Naive thymus-derived CD4-positive, alpha-beta T cell (primary cell): Measurements from ENCODE around the gene C16orf87. TPM values are rescaled to one million over a fixed set of nuclear protein-coding genes. Genes with fewer than 3 reads are reported as not detected.

ENCODE experiments used
- ATAC-seq: fragments of 150-1000 bp; cut with Tn5 transposase; 2 replicates; pipeline ENCODE4 v1.10.0; 2021; ENCODE audit warnings: mild to moderate bottlenecking, moderate library complexity
- CTCF ChIA-PET: fragments of 350-600 bp; sonication (Branson Sonifier 250); formaldehyde crosslinking; loops from one replicate; lab custom pipeline; 2021; ENCODE audit warnings: antibody characterized with exemption; lab: Charles Lee
- POLR2A ChIA-PET: fragments of 350-600 bp; sonication (Branson Sonifier 250); formaldehyde crosslinking; loops from one replicate; lab custom pipeline; 2021; ENCODE audit warnings: antibody characterized with exemption, inconsistent platforms; lab: Charles Lee
- DNase-seq, 9 donors: peaks; one replicate each; pipeline versions ENCODE4 v3.0.0 to v3.0.0-alpha.2; 2020 to 2022; ENCODE audit warnings: mixed read lengths in 1 of 9
- H3K27ac ChIP-seq: one replicate; pipeline ENCODE4 v1.7.0; 2013; ENCODE audit warnings: mild to moderate bottlenecking, low read depth, low read length, moderate library complexity
- H3K27me3 ChIP-seq, 2 donors: one replicate each; pipeline ENCODE4 v1.7.0; 2013; ENCODE audit warnings: low read length in 2 of 2, mild to moderate bottlenecking in 2 of 2, moderate library complexity in 2 of 2; ENCODE audit not compliant: control insufficient read depth in 2 of 2, insufficient read depth in 2 of 2
- H3K36me3 ChIP-seq, 3 experiments: 1 replicate in 2 of 3; 2 replicates in 1 of 3; pipeline ENCODE4 v1.7.0; 2013; ENCODE audit warnings: low read length in 3 of 3, mild to moderate bottlenecking in 3 of 3, moderate library complexity in 1 of 3; ENCODE audit not compliant: insufficient read depth in 3 of 3, control insufficient read depth in 2 of 3
- H3K4me1 ChIP-seq, 2 donors: one replicate each; pipeline ENCODE4 v1.7.0; 2013; ENCODE audit warnings: low read length in 2 of 2, mild to moderate bottlenecking in 2 of 2, moderate library complexity in 1 of 2; ENCODE audit not compliant: control insufficient read depth in 2 of 2, insufficient read depth in 2 of 2
- H3K4me3 ChIP-seq: 2 replicates; pipeline ENCODE4 v1.7.0; 2013; ENCODE audit warnings: mild to moderate bottlenecking, low read length
- H3K9me3 ChIP-seq, 3 experiments: 1 replicate in 2 of 3; 2 replicates in 1 of 3; pipeline ENCODE4 v1.7.0; 2013; ENCODE audit warnings: low read length in 3 of 3; ENCODE audit not compliant: control insufficient read depth in 2 of 3
- H3K27ac Mint-ChIP-seq, 9 donors: one replicate each; pipeline ENCODE4 v1.8.0; 2020 to 2022; ENCODE audit warnings: mixed read lengths in 9 of 9, mild to moderate bottlenecking in 8 of 9, moderate library complexity in 5 of 9, inconsistent platforms in 2 of 9
- H3K27me3 Mint-ChIP-seq, 5 donors: one replicate each; pipeline ENCODE4 v1.8.0; 2021 to 2022; ENCODE audit warnings: mixed read lengths in 5 of 5, mild to moderate bottlenecking in 1 of 5
- H3K36me3 Mint-ChIP-seq, 5 donors: one replicate each; pipeline ENCODE4 v1.8.0; 2020 to 2022; ENCODE audit warnings: mixed read lengths in 5 of 5, mild to moderate bottlenecking in 3 of 5, inconsistent platforms in 1 of 5
- H3K4me1 Mint-ChIP-seq, 7 donors: one replicate each; pipeline ENCODE4 v1.8.0; 2020 to 2022; ENCODE audit warnings: mixed read lengths in 7 of 7, mild to moderate bottlenecking in 3 of 7, inconsistent platforms in 1 of 7
- H3K4me3 Mint-ChIP-seq, 10 donors: one replicate each; pipeline ENCODE4 v1.8.0; 2020 to 2022; ENCODE audit warnings: mild to moderate bottlenecking in 10 of 10, mixed read lengths in 10 of 10, moderate library complexity in 6 of 10, inconsistent platforms in 2 of 10
- H3K9me3 Mint-ChIP-seq, 11 donors: one replicate each; pipeline ENCODE4 v1.8.0; 2020 to 2022; ENCODE audit warnings: mixed read lengths in 11 of 11, mild to moderate bottlenecking in 4 of 11, inconsistent platforms in 1 of 11, moderate library complexity in 1 of 11
- intact Hi-C, 2 donors: fragments of 100-400 bp; cut with micrococcal nuclease; formaldehyde crosslinking; loops; one replicate each; pipeline ENCODE4 v1.15.1; 2023
- polyA plus RNA-seq, 2 donors: library from polyadenylated mRNA; unstranded; fragments of 300-500 nt; fragmentation: Illumina TruSeq; gene quantifications; one replicate each; pipeline ENCODE4 v1.2.3, GENCODE V29; 2021
- total RNA-seq, 6 experiments: library from RNA in 5 of 6; stranded (reverse) in 5 of 6; gene quantifications; 1 replicate in 5 of 6; 2 replicates in 1 of 6; pipeline ENCODE4 v1.2.3 and lab custom pipeline; 2021 to 2026

The C16orf87 gene
- total and polyA plus RNA-seq, 7 experiments from 2014 or later: 5.3 to 14.0 (median 8.8) TPM

DNA sequence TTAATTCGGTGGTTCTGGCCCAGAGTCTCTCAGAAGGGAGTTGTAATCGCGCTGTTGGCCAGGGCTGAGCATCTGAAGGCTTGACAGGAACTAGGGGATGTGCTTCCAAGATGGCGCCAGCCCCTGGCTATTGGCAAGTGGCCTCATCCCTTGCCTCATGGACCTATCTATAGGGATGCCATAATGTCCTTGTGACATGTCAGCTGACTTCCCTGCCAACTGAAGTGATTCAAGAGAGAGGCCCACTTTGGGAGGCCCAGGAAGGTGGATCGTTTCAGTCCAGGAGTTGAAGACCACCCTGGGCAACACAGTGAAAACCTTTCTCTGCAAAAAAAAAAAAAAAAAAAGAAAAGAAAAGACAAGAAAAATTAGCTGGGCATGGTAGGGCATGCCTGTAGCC, 15.0 kb upstream of the C16orf87 start:
- POLR2A ChIA-PET: interaction anchor here (0.6 to 0.7 kb wide), 2 partner anchors 45 to 668 kb away, joined by 4 to 6 read pairs; no protein-coding TSS in a partner anchor
- peaks cover 0 to 16% (median 5%) of the 10 kb centered on the region in 11 donors for H3K9me3 Mint-ChIP-seq

DNA sequence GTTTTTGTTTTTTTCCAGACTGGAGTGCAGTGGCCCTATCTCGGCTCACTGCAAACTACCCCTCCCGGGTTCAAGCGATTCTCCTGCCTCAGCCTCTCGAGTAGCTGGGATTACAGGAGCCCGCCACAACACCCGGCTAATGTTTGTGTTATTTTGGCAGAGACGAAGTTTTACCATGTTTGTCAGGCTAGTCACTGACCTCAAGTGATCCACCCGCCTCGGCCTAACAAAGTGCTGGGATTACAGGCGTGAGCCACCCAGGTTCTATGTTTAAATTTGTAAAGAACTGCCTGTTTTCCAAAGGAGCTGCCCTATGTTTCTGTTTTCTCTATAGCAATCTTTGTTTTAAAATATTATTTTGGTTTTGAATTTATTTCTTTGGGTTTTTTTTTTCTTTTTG, 13.8 kb upstream of the C16orf87 start:
- DNase-seq (no peak), ATAC-seq (no peak)
- Histone ChIP-seq H3K9me3 (no peaks in the 10 kb centered on the region), H3K27me3 (no peaks in the 10 kb centered on the region), H3K4me1 (no peaks in the 10 kb centered on the region), H3K36me3 (no peaks in the 10 kb centered on the region), H3K4me3 (no peak overlapping the region), H3K27ac (no peak overlapping the region)
- H3K27me3 Mint-ChIP-seq: peaks cover 5 to 23% (median 11%) of the 10 kb centered on the region in 5 donors
- no peaks in the 10 kb centered on the region for H3K4me1 Mint-ChIP-seq
- H3K36me3 Mint-ChIP-seq: no peaks in the 10 kb centered on the region
- CTCF ChIA-PET: interaction anchor here (0.6 kb wide), 1 partner anchor 60 kb away, joined by 3 read pairs; no protein-coding TSS in a partner anchor
- H3K4me3 Mint-ChIP-seq: peak overlapping the region in 1 of 10 donors; percentile 12
- H3K27ac Mint-ChIP-seq: no peak overlapping the region
- intact Hi-C loops: no loop called here
- peaks cover 0 to 16% (median 5%) of the 10 kb centered on the region in 11 donors for H3K9me3 Mint-ChIP-seq
- POLR2A ChIA-PET: no interaction called here

More for the DNA sequence above, 15.0 kb upstream of the C16orf87 start:
- ATAC-seq (no peak), DNase-seq (no peak)
- H3K27me3 Mint-ChIP-seq: peaks cover 5 to 23% (median 10%) of the 10 kb centered on the region in 5 donors
- intact Hi-C loops: no loop called here
- Histone ChIP-seq H3K27ac (no peak overlapping the region), H3K36me3 (no peaks in the 10 kb centered on the region), H3K27me3 (no peaks in the 10 kb centered on the region), H3K9me3 (no peaks in the 10 kb centered on the region), H3K4me1 (no peaks in the 10 kb centered on the region), H3K4me3 (no peak overlapping the region)
- H3K36me3 Mint-ChIP-seq: no peaks in the 10 kb centered on the region
- H3K27ac Mint-ChIP-seq: no peak overlapping the region
- CTCF ChIA-PET: interaction anchor here (0.6 kb wide), 1 partner anchor 109 kb away, joined by 3 read pairs; no protein-coding TSS in a partner anchor
- peaks cover 0 to 2% (median 0%) of the 10 kb centered on the region in 7 donors for H3K4me1 Mint-ChIP-seq
- no peak overlapping the region for H3K4me3 Mint-ChIP-seq

GRCh38 chr16:46843898-46844642, 13.1 kb upstream of the C16orf87 start:
- Histone ChIP-seq H3K4me3 (no peak overlapping the region), H3K36me3 (no peaks in the 10 kb centered on the region), H3K9me3 (no peaks in the 10 kb centered on the region), H3K4me1 (no peaks in the 10 kb centered on the region), H3K27me3 (no peaks in the 10 kb centered on the region), H3K27ac (no peak overlapping the region)
- Mint-ChIP-seq H3K9me3 (peaks cover 0 to 16% (median 5%) of the 10 kb centered on the region in 11 donors), H3K27ac (no peak overlapping the region), H3K36me3 (no peaks in the 10 kb centered on the region), H3K4me1 (no peaks in the 10 kb centered on the region), H3K4me3 (peak overlapping the region in 3 of 10 donors; percentile 12 to 31 (median 29)), H3K27me3 (peaks cover 4 to 23% (median 7%) of the 10 kb centered on the region in 5 donors)
- peak; percentile 64 for ATAC-seq
- DNase-seq: no peak
- ChIA-PET POLR2A (no interaction called here), CTCF (no interaction called here)
- intact Hi-C loops: no loop called here

DNA sequence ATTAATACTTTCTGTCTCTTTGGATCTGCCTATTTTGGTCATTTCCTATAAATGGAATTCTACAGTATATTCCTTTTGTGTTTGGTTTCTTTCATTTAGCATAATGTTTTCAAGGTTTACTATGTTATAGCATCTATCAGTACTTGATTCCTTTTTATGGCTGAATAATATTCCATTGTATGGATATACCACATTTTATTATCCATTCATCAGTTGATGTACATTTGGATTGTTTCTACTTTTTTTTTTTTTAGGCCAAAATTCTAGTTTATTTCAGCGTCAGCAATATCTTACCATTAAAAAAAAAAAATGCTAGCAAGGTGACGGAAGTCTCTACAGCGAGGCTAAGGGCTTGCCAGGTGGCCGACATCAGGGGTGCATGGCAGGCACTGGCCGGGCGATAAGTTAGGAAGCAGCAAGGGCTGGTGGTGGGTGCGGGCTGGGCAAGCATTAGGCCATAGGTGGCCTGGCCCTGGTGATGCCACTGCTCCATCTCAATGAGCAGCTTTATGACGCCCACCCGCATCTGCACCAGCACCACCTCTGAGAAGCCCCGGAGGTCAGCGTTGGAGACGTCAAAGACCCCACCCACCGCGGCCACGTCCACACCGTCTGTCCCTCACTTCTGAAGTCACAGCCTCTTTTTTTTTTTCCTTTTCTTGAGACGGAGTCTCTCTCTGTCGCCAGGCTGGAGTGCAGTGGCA, 11.4 kb upstream of the C16orf87 start:
- DNase-seq (no peak), ATAC-seq (no peak)
- Mint-ChIP-seq H3K27me3 (peaks cover 4 to 18% (median 5%) of the 10 kb centered on the region in 5 donors), H3K4me3 (no peak overlapping the region), H3K36me3 (no peaks in the 10 kb centered on the region), H3K9me3 (peaks cover 0 to 16% (median 5%) of the 10 kb centered on the region in 11 donors), H3K4me1 (no peaks in the 10 kb centered on the region), H3K27ac (no peak overlapping the region)
- Histone ChIP-seq H3K27me3 (no peaks in the 10 kb centered on the region), H3K4me1 (no peaks in the 10 kb centered on the region), H3K27ac (no peak overlapping the region), H3K4me3 (no peak overlapping the region), H3K9me3 (no peaks in the 10 kb centered on the region), H3K36me3 (no peaks in the 10 kb centered on the region)
- ChIA-PET CTCF (no interaction called here), POLR2A (no interaction called here)
- intact Hi-C loops: no loop called here

GRCh38 chr16:46839986-46840443, 9.0 kb upstream of the C16orf87 start:
- Mint-ChIP-seq H3K4me1 (peaks cover 0 to 4% (median 0%) of the 10 kb centered on the region in 7 donors), H3K27me3 (peaks cover 0 to 6% (median 3%) of the 10 kb centered on the region in 5 donors), H3K27ac (no peak overlapping the region), H3K36me3 (no peaks in the 10 kb centered on the region), H3K4me3 (no peak overlapping the region), H3K9me3 (peaks cover 0 to 16% (median 5%) of the 10 kb centered on the region in 11 donors)
- CTCF ChIA-PET: no interaction called here
- Histone ChIP-seq H3K27ac (no peak overlapping the region), H3K4me3 (no peak overlapping the region), H3K4me1 (no peaks in the 10 kb centered on the region), H3K36me3 (no peaks in the 10 kb centered on the region), H3K27me3 (no peaks in the 10 kb centered on the region), H3K9me3 (no peaks in the 10 kb centered on the region)
- POLR2A ChIA-PET: interaction anchor here (2.2 kb wide), 1 partner anchor 8 kb away, joined by 8 read pairs; the partner anchor contains the start of gene C16orf87
- ATAC-seq: no peak
- intact Hi-C loops: no loop called here
- DNase-seq: no peak

DNA sequence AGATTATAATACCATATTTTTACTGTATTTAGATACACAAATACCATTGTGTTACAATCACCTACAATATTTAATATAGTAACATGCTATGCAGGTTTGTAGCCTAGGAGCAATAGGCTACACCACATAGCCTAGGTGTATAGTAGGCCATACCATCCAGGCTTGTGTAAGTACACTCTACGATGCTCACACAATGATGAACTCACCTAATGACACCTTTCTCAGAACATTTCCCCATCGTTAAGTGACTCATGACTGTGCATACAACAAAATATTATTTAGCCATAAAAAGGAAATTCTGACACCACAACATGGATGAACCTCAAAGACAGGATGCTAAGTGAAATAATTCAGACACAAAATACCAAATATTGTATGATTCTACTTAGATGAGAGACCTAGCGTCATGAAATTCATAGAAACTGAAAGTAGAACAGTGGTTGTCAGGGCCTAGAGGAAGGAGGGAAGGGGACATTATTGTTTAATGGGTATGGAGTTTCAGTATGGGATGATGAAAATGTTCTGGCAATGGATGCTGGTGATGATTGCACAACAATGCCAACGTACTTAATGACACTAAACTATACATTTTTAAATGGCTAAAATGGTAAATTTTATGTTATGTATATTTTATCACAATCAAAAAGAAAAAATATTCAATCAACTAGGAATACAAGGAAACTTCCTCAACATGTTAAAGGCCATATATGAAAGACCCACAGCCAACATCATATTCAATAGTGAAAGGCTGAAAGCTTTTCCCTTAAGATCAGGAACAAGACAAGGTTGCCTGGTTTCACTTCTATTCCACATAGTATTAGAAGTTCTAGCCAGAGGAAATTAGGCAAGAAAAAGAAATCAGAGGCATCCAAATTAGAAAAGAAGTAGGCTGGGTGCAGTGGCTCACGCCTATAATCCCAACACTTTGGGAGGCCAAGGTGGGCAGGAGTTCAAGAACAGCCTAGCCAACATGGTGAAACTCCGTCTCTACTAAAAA, 5.9 kb upstream of the C16orf87 start:
- ChIA-PET CTCF (no interaction called here), POLR2A (no interaction called here)
- Histone ChIP-seq H3K36me3 (no peaks in the 10 kb centered on the region), H3K4me3 (no peak overlapping the region), H3K4me1 (no peaks in the 10 kb centered on the region), H3K27ac (no peak overlapping the region), H3K27me3 (no peaks in the 10 kb centered on the region), H3K9me3 (no peaks in the 10 kb centered on the region)
- Mint-ChIP-seq H3K9me3 (peaks cover 0 to 2% (median 0%) of the 10 kb centered on the region in 11 donors), H3K36me3 (no peaks in the 10 kb centered on the region), H3K4me1 (peaks cover 0 to 4% (median 0%) of the 10 kb centered on the region in 7 donors), H3K4me3 (peak overlapping the region in 1 of 10 donors; percentile 16), H3K27ac (no peak overlapping the region), H3K27me3 (peaks cover 0 to 23% (median 0%) of the 10 kb centered on the region in 5 donors)
- DNase-seq: no peak
- intact Hi-C loops: no loop called here
- ATAC-seq: no peak
